ENCODE data around the gene MYCBPAP. TPM values are rescaled to one million over a fixed set of nuclear protein-coding genes. Genes with fewer than 3 reads are reported as not detected.

Gene MYCBPAP
- total RNA-seq, 1 donor from 2014 or later, result 1.7 TPM

- TF ChIP-seq CTCF (IDR thresholded peaks at IDR 0.05; ENCODE audit: unreplicated experiment), result no peak
- peaks cover 2% of the 10 kb centered on the region for H3K4me1 Mint-ChIP-seq (ENCODE audit: low read depth)
- H3K9me3 Mint-ChIP-seq (ENCODE audit: low read depth), result no peaks in the 10 kb centered on the region
- DNase-seq (ENCODE audit: low spot score, unreplicated experiment), result no peak
- no peak overlapping the region for H3K4me3 Mint-ChIP-seq (ENCODE audit: low read depth)
- H3K27ac Mint-ChIP-seq, result no peak overlapping the region
- no peaks in the 10 kb centered on the region for H3K27me3 Mint-ChIP-seq
- H3K36me3 Mint-ChIP-seq (ENCODE audit: insufficient read depth), result no peaks in the 10 kb centered on the region
These were observed 16.0 kb upstream of the MYCBPAP start for GRCh38 chr17:50492214-50492613.

GRCh38 chr17:50493744-50494143 is 14.5 kb upstream of the MYCBPAP start:
- Mint-ChIP-seq H3K4me1 (ENCODE audit: low read depth) (peaks cover 2% of the 10 kb centered on the region), H3K27me3 (no peaks in the 10 kb centered on the region), H3K36me3 (ENCODE audit: insufficient read depth) (no peaks in the 10 kb centered on the region), H3K4me3 (ENCODE audit: low read depth) (no peak overlapping the region), H3K27ac (no peak overlapping the region), H3K9me3 (ENCODE audit: low read depth) (no peaks in the 10 kb centered on the region)
- no peak for TF ChIP-seq CTCF (IDR thresholded peaks at IDR 0.05; ENCODE audit: unreplicated experiment)
- DNase-seq (ENCODE audit: low spot score, unreplicated experiment), result no peak

GRCh38 chr17:50495217-50495823 is 12.9 kb upstream of the MYCBPAP start:
- peaks cover 2% of the 10 kb centered on the region for H3K4me1 Mint-ChIP-seq (ENCODE audit: low read depth)
- H3K36me3 Mint-ChIP-seq (ENCODE audit: insufficient read depth), result no peaks in the 10 kb centered on the region
- no peak for TF ChIP-seq CTCF (IDR thresholded peaks at IDR 0.05; ENCODE audit: unreplicated experiment)
- no peak overlapping the region for H3K4me3 Mint-ChIP-seq (ENCODE audit: low read depth)
- no peak overlapping the region for H3K27ac Mint-ChIP-seq
- no peaks in the 10 kb centered on the region for H3K27me3 Mint-ChIP-seq
- no peak for DNase-seq (ENCODE audit: low spot score, unreplicated experiment)
- H3K9me3 Mint-ChIP-seq (ENCODE audit: low read depth), result no peaks in the 10 kb centered on the region

GRCh38 chr17:50495918-50496317 is 12.3 kb upstream of the MYCBPAP start:
- Mint-ChIP-seq H3K9me3 (ENCODE audit: low read depth) (no peaks in the 10 kb centered on the region), H3K4me3 (ENCODE audit: low read depth) (no peak overlapping the region), H3K27me3 (no peaks in the 10 kb centered on the region), H3K36me3 (ENCODE audit: insufficient read depth) (no peaks in the 10 kb centered on the region), H3K4me1 (ENCODE audit: low read depth) (peaks cover 2% of the 10 kb centered on the region), H3K27ac (no peak overlapping the region)
- no peak for DNase-seq (ENCODE audit: low spot score, unreplicated experiment)
- no peak for TF ChIP-seq CTCF (IDR thresholded peaks at IDR 0.05; ENCODE audit: unreplicated experiment)

GRCh38 chr17:50498021-50498874 is 10.0 kb upstream of the MYCBPAP start:
- no peaks in the 10 kb centered on the region for H3K9me3 Mint-ChIP-seq (ENCODE audit: low read depth)
- no peak for DNase-seq (ENCODE audit: low spot score, unreplicated experiment)
- no peak overlapping the region for H3K27ac Mint-ChIP-seq
- peaks cover 2% of the 10 kb centered on the region for H3K4me1 Mint-ChIP-seq (ENCODE audit: low read depth)
- H3K4me3 Mint-ChIP-seq (ENCODE audit: low read depth), result no peak overlapping the region
- H3K27me3 Mint-ChIP-seq, result peaks cover 6% of the 10 kb centered on the region
- no peak for TF ChIP-seq CTCF (IDR thresholded peaks at IDR 0.05; ENCODE audit: unreplicated experiment)
- no peaks in the 10 kb centered on the region for H3K36me3 Mint-ChIP-seq (ENCODE audit: insufficient read depth)

Data from progenitor cell of endocrine pancreas (in vitro differentiated cells).